HL-60/S4 treated with phorbol 12-myristate 13-acetate at 8.2 ng/mL for 4 days and 3 days (cell line): ENCODE data around the gene TAF13.
"Not testable (repeated sequence)": the region's sequence is repeated elsewhere in the genome, so short reads cannot be mapped to it uniquely, and the experiment has no call there.

Source experiments
- in situ Hi-C: fragments of 300-500 bp; cut with MboI; formaldehyde crosslinking; loops from 2 replicates; pipeline ENCODE4 v1.15.0; 2022; ENCODE audit warnings: low sequenced_read_pairs

The TAF13 gene

GRCh38 chr1:109094871-109095270, 19.1 kb upstream of the TAF13 start:
- in situ Hi-C loops: no loop called here

GRCh38 chr1:109094377-109094803, 18.6 kb upstream of the TAF13 start:
- in situ Hi-C loops: no loop called here

- in situ Hi-C loops: no loop called here
Measured at GRCh38 chr1:109091839-109092193, 16.0 kb upstream of the TAF13 start.

- in situ Hi-C loops: no loop called here
Measured at GRCh38 chr1:109091078-109091838, 15.5 kb upstream of the TAF13 start.

- in situ Hi-C loops: no loop called here
Measured at GRCh38 chr1:109090196-109091077, 14.6 kb upstream of the TAF13 start, which contains the start of gene TMEM167B. TMEM167B (plus strand) TSS chr1:109090764; CDS start chr1:109090873, 109 bp downstream.

- in situ Hi-C loops: no loop called here
Measured at GRCh38 chr1:109089242-109090015, 13.6 kb upstream of the TAF13 start.

- in situ Hi-C loops: no loop called here
Measured at GRCh38 chr1:109084563-109085517, 9.0 kb upstream of the TAF13 start.

GRCh38 chr1:109083923-109084322, 8.1 kb upstream of the TAF13 start:
- in situ Hi-C loops: no loop called here

GRCh38 chr1:109083501-109083900, 7.7 kb upstream of the TAF13 start:
- in situ Hi-C loops: no loop called here

GRCh38 chr1:109080441-109081082, 4.8 kb upstream of the TAF13 start:
- in situ Hi-C loops: no loop called here

GRCh38 chr1:109079240-109079622, 3.4 kb upstream of the TAF13 start:
- in situ Hi-C loops: no loop called here

- in situ Hi-C loops: no loop called here
Measured at GRCh38 chr1:109078317-109078716, 2.5 kb upstream of the TAF13 start.

- in situ Hi-C loops: no loop called here
Measured at GRCh38 chr1:109069294-109069693, 6.5 kb downstream of the TAF13 start.

- in situ Hi-C loops: no loop called here
Measured at GRCh38 chr1:109067883-109068282, 7.9 kb downstream of the TAF13 start.

GRCh38 chr1:109065137-109065536, 10.7 kb downstream of the TAF13 start:
- in situ Hi-C loops: no loop called here

GRCh38 chr1:109061183-109061582, 14.6 kb downstream of the TAF13 start:
- in situ Hi-C loops: no loop called here

GRCh38 chr1:109060707-109061106, 15.1 kb downstream of the TAF13 start:
- in situ Hi-C loops: no loop called here

GRCh38 chr1:109059026-109059425, 16.8 kb downstream of the TAF13 start:
- in situ Hi-C loops: no loop called here

GRCh38 chr1:109056064-109056463, 19.7 kb downstream of the TAF13 start:
- in situ Hi-C loops: no loop called here

GRCh38 chr1:109052145-109052544, 23.7 kb downstream of the TAF13 start:
- in situ Hi-C loops: not testable (repeated sequence)
